ENCODE results near the gene NAV2.

NAV2 gene

GRCh38 chr11:20060647-20061205, 348.1 kb downstream of the NAV2 start:
- Histone ChIP-seq H3K4me2 (ENCODE audit: low read length) (no peak overlapping the region), H3K23ac (ENCODE audit: low read length) (peak overlapping the region; percentile 90), H4K91ac (ENCODE audit: low read depth, low read length) (no peak overlapping the region), H2BK5ac (ENCODE audit: low read depth, low read length, poor library complexity) (no peak overlapping the region), H2AK5ac (ENCODE audit: low read length) (no peak overlapping the region), H3K14ac (ENCODE audit: low read length) (no peak overlapping the region), H3K79me2 (ENCODE audit: control insufficient read depth, insufficient read depth, low read length, poor library complexity) (no peaks in the 10 kb centered on the region), H2BK120ac (ENCODE audit: insufficient read depth, low read length, poor library complexity) (no peak overlapping the region), H3K18ac (ENCODE audit: low read length) (no peak overlapping the region), H3K27me3 (ENCODE audit: insufficient read depth, low read length) (no peaks in the 10 kb centered on the region), H3K79me1 (ENCODE audit: low read length) (peaks cover 8% of the 10 kb centered on the region), H3K4me1 (ENCODE audit: control insufficient read depth in 1 of 2, insufficient read depth in 2 of 2, low read length in 2 of 2) (peaks cover 10 to 14% of the 10 kb centered on the region in 2 experiments), H2AFZ (ENCODE audit: insufficient read depth, low read length, poor library complexity) (no peak overlapping the region), H2BK12ac (ENCODE audit: low read length) (no peak overlapping the region), H4K12ac (ENCODE audit: low read depth, low read length) (no peak overlapping the region), H4K8ac (ENCODE audit: low read depth, low read length) (no peak overlapping the region), H3K36me3 (ENCODE audit: control insufficient read depth in 1 of 2, insufficient read depth in 2 of 2, low read length in 2 of 2) (peaks cover 14 to 46% of the 10 kb centered on the region in 2 experiments), H3K9me3 (ENCODE audit: insufficient read depth, low read depth, low read length) (no peaks in the 10 kb centered on the region), H3K4ac (ENCODE audit: low read depth, low read length) (no peak overlapping the region), H3K9ac (ENCODE audit: low read length) (no peak overlapping the region), H3K4me3 (ENCODE audit: low read depth, low read length) (no peak overlapping the region), H3K27ac (ENCODE audit: low read depth, low read length) (peak overlapping the region; percentile 59)
- no peak for DNase-seq
- WGBS (ENCODE audit: extremely low coverage, insufficient coverage, insufficient read length), result no CpG with 5 or more reads among the region's 7 CpGs

DNA sequence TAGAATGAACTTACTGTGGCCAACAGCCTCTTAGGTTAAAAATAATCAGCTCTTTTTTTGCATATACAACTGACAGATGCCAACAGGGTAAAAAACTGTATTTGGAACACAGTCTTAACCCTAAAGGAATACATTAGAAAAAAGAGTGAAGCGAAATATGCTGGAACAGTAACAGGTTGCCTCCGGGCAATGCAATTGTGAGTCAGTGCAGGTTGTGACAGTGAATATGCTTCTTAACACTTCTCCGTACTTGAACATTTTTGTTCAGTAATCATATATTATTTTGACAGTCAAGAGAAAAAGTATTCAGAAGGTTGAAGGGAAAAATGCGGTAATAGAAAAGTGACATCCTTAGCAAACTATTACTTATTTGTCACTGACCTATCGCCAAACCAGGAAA, 349.1 kb downstream of the NAV2 start:
- Histone ChIP-seq H3K4ac (ENCODE audit: low read depth, low read length) (no peak overlapping the region), H3K9me3 (ENCODE audit: insufficient read depth, low read depth, low read length) (no peaks in the 10 kb centered on the region), H3K79me2 (ENCODE audit: control insufficient read depth, insufficient read depth, low read length, poor library complexity) (no peaks in the 10 kb centered on the region), H4K91ac (ENCODE audit: low read depth, low read length) (no peak overlapping the region), H2BK12ac (ENCODE audit: low read length) (no peak overlapping the region), H3K36me3 (ENCODE audit: control insufficient read depth in 1 of 2, insufficient read depth in 2 of 2, low read length in 2 of 2) (peaks cover 10 to 41% of the 10 kb centered on the region in 2 experiments), H3K9ac (ENCODE audit: low read length) (no peak overlapping the region), H3K14ac (ENCODE audit: low read length) (no peak overlapping the region), H3K27me3 (ENCODE audit: insufficient read depth, low read length) (no peaks in the 10 kb centered on the region), H3K18ac (ENCODE audit: low read length) (no peak overlapping the region), H3K79me1 (ENCODE audit: low read length) (peaks cover 4% of the 10 kb centered on the region), H4K12ac (ENCODE audit: low read depth, low read length) (no peak overlapping the region), H2BK120ac (ENCODE audit: insufficient read depth, low read length, poor library complexity) (no peak overlapping the region), H2AK5ac (ENCODE audit: low read length) (no peak overlapping the region), H3K4me3 (ENCODE audit: low read depth, low read length) (no peak overlapping the region), H3K27ac (ENCODE audit: low read depth, low read length) (no peak overlapping the region), H3K4me1 (ENCODE audit: control insufficient read depth in 1 of 2, insufficient read depth in 2 of 2, low read length in 2 of 2) (peaks cover 6 to 12% of the 10 kb centered on the region in 2 experiments), H4K8ac (ENCODE audit: low read depth, low read length) (no peak overlapping the region), H3K23ac (ENCODE audit: low read length) (no peak overlapping the region), H3K4me2 (ENCODE audit: low read length) (no peak overlapping the region), H2BK5ac (ENCODE audit: low read depth, low read length, poor library complexity) (no peak overlapping the region), H2AFZ (ENCODE audit: insufficient read depth, low read length, poor library complexity) (no peak overlapping the region)
- peak; percentile 74 to 76 for DNase-seq
- no CpG with 5 or more reads among the region's 5 CpGs for WGBS (ENCODE audit: extremely low coverage, insufficient coverage, insufficient read length)

DNA sequence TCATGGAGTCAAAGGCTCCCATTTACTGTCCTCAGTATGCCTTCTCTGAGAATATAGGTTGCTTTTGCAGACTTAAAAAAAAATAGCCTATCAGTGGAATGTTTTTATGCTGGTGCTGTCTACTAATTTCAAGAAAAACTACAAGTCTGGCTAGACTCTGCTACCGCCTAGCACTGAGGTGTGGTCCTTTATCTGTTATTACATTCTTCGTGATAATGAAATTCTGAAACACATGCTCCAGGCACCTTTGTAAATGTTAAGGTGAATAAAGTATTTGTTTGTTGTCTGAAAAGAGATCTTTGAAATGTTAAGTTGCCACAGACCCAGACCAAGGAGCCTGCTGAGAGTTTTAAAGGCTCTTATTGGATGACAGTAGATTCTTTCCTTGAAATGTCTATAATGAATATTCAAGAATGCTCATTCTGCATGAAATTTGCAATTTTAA, 352.3 kb downstream of the NAV2 start:
- Histone ChIP-seq H3K14ac (ENCODE audit: low read length) (no peak overlapping the region), H2BK5ac (ENCODE audit: low read depth, low read length, poor library complexity) (no peak overlapping the region)

GRCh38 chr11:20065406-20065805, 352.8 kb downstream of the NAV2 start:
- no peak overlapping the region for H3K4me3 ChIP-seq (ENCODE audit: low read depth, low read length)
- no peak overlapping the region for H4K91ac ChIP-seq (ENCODE audit: low read depth, low read length)
- H2BK120ac ChIP-seq (ENCODE audit: insufficient read depth, low read length, poor library complexity), result no peak overlapping the region
- no peak overlapping the region for H2BK12ac ChIP-seq (ENCODE audit: low read length)
- H3K36me3 ChIP-seq (ENCODE audit: control insufficient read depth in 1 of 2, insufficient read depth in 2 of 2, low read length in 2 of 2), result peaks cover 23 to 50% of the 10 kb centered on the region in 2 experiments
- no peaks in the 10 kb centered on the region for H3K27me3 ChIP-seq (ENCODE audit: insufficient read depth, low read length)
- no peak for DNase-seq
- no CpG with 5 or more reads among the region's 2 CpGs for WGBS (ENCODE audit: extremely low coverage, insufficient coverage, insufficient read length)
- no peak overlapping the region for H3K23ac ChIP-seq (ENCODE audit: low read length)
- H3K4me1 ChIP-seq (ENCODE audit: control insufficient read depth in 1 of 2, insufficient read depth in 2 of 2, low read length in 2 of 2), result peaks cover 3 to 4% of the 10 kb centered on the region in 2 experiments
- H3K14ac ChIP-seq (ENCODE audit: low read length), result no peak overlapping the region
- H4K12ac ChIP-seq (ENCODE audit: low read depth, low read length), result no peak overlapping the region
- no peaks in the 10 kb centered on the region for H3K9me3 ChIP-seq (ENCODE audit: insufficient read depth, low read depth, low read length)
- no peak overlapping the region for H3K4ac ChIP-seq (ENCODE audit: low read depth, low read length)
- H3K18ac ChIP-seq (ENCODE audit: low read length), result peak overlapping the region; percentile 58
- H4K8ac ChIP-seq (ENCODE audit: low read depth, low read length), result no peak overlapping the region
- no peak overlapping the region for H2AFZ ChIP-seq (ENCODE audit: insufficient read depth, low read length, poor library complexity)
- peaks cover 2% of the 10 kb centered on the region for H3K79me1 ChIP-seq (ENCODE audit: low read length)
- H3K9ac ChIP-seq (ENCODE audit: low read length), result no peak overlapping the region
- H2AK5ac ChIP-seq (ENCODE audit: low read length), result no peak overlapping the region
- H3K27ac ChIP-seq (ENCODE audit: low read depth, low read length), result no peak overlapping the region
- H3K4me2 ChIP-seq (ENCODE audit: low read length), result no peak overlapping the region
- no peak overlapping the region for H2BK5ac ChIP-seq (ENCODE audit: low read depth, low read length, poor library complexity)
- no peaks in the 10 kb centered on the region for H3K79me2 ChIP-seq (ENCODE audit: control insufficient read depth, insufficient read depth, low read length, poor library complexity)

More for the DNA sequence above, 352.3 kb downstream of the NAV2 start:
- Histone ChIP-seq H2BK120ac (ENCODE audit: insufficient read depth, low read length, poor library complexity) (no peak overlapping the region), H2AFZ (ENCODE audit: insufficient read depth, low read length, poor library complexity) (no peak overlapping the region), H3K79me2 (ENCODE audit: control insufficient read depth, insufficient read depth, low read length, poor library complexity) (no peaks in the 10 kb centered on the region), H2AK5ac (ENCODE audit: low read length) (no peak overlapping the region), H3K23ac (ENCODE audit: low read length) (no peak overlapping the region), H4K91ac (ENCODE audit: low read depth, low read length) (no peak overlapping the region), H3K4me1 (ENCODE audit: control insufficient read depth in 1 of 2, insufficient read depth in 2 of 2, low read length in 2 of 2) (peaks cover 3 to 8% of the 10 kb centered on the region in 2 experiments), H3K18ac (ENCODE audit: low read length) (no peak overlapping the region), H3K4me2 (ENCODE audit: low read length) (no peak overlapping the region), H3K9ac (ENCODE audit: low read length) (no peak overlapping the region), H3K79me1 (ENCODE audit: low read length) (peaks cover 2% of the 10 kb centered on the region), H3K27me3 (ENCODE audit: insufficient read depth, low read length) (no peaks in the 10 kb centered on the region), H4K12ac (ENCODE audit: low read depth, low read length) (no peak overlapping the region), H3K36me3 (ENCODE audit: control insufficient read depth in 1 of 2, insufficient read depth in 2 of 2, low read length in 2 of 2) (peaks cover 23 to 50% of the 10 kb centered on the region in 2 experiments), H2BK12ac (ENCODE audit: low read length) (no peak overlapping the region), H3K4ac (ENCODE audit: low read depth, low read length) (no peak overlapping the region), H3K9me3 (ENCODE audit: insufficient read depth, low read depth, low read length) (no peaks in the 10 kb centered on the region), H4K8ac (ENCODE audit: low read depth, low read length) (no peak overlapping the region), H3K27ac (ENCODE audit: low read depth, low read length) (no peak overlapping the region), H3K4me3 (ENCODE audit: low read depth, low read length) (no peak overlapping the region)
- WGBS (ENCODE audit: extremely low coverage, insufficient coverage, insufficient read length), result no CpG with 5 or more reads among the region's 2 CpGs
- peak; percentile 68 to 79 for DNase-seq

Measured in trophoblast cell (in vitro differentiated cells and primary cell).